ENCODE results near the gene INO80B. TPM values are rescaled to one million over a fixed set of nuclear protein-coding genes. Genes with fewer than 3 reads are reported as not detected.

INO80B gene
- total RNA-seq, 1 donor from 2014 or later: 26.0 TPM

DNA sequence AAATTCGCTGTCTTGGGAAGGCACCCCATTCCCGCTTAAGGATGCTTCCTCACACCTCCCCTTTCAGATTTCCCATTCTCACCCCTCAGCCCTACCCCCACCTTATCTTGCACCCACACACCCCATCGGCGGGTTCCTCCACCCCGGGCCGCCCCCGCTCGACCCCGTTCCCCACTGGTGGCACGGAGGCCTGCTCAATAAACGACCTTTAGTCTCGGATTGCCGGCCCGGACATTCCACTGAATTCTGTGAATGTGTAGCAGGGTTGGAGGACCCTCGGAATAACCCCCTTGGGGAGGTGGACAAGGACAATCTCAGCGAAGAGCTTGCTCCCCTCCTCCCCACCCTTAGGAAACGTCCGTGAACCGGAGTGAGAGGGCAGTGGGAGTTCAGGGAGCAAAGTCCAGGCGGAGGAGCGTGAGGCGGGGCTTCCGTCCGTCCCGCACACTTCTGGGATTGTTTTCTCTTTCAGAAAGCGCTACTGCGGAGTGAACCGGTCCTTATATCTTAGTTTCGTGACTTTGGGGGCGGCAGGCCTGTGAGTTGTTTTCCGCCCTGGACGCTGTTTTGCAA, 47.3 kb downstream of the INO80B start:
- DNase-seq: no peak

DNA sequence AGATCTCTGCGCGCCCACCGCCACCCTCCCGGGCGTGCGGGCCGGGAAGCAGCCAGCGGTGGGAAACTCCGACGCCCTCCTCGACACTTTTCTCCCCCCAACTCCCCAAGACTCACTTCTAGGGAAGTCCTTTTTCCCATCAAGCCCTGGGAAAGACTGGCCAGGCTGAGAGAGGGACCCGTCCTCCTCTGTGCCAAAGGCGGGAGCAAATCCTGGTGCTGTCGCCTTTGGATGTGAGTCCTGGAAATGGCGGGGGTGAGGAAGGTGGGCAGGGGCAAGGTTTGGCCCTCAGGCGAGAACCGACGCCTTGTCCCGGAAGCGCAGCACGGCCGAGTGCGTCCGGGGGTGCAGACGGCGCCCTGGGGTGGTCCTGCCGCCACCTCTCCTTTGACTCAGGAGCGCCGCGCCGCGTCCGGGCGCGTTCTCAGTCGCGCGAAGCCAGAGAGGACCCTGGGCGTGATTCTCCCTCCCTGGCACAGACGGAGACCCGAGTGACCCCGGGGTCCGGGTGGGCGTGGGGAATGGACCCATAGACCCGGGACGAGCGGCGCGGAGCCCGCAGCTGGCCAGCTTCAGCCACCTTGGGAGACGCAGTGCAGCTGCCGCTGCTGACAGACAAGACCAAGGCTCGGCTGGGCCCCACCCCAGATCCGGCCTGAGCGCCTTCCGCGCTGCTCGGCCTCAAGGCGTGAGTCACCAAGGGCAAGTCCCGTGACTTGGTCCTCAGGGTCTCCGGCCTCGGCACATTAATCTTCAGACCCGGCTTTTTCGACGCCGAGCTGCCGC, 48.0 kb downstream of the INO80B start:
- peak; percentile 85 for DNase-seq

GRCh38 chr2:74503506-74504475, 48.9 kb downstream of the INO80B start:
- no peak for DNase-seq

DNA sequence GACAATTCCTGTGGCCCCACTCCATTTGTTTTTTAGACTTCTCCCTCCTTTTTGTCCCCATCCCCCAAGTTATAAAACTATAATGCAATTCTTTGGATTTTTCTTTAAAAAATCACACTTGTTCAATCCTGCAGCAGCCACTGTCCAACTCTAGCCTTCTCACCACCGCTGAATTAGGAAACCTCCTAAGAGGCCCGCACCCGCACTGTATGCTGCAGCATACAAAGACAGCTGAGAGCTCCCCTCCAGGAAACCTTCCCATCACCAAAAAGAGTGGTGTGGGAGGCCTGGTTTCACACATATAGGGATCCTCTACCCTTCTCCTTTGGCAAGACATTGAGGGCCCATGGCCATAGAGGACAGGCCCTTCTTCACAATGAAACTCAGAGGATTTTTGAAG, 49.7 kb downstream of the INO80B start:
- DNase-seq: no peak

- no peak for DNase-seq
Observed at GRCh38 chr2:74505448-74506246, 50.8 kb downstream of the INO80B start.

DNA sequence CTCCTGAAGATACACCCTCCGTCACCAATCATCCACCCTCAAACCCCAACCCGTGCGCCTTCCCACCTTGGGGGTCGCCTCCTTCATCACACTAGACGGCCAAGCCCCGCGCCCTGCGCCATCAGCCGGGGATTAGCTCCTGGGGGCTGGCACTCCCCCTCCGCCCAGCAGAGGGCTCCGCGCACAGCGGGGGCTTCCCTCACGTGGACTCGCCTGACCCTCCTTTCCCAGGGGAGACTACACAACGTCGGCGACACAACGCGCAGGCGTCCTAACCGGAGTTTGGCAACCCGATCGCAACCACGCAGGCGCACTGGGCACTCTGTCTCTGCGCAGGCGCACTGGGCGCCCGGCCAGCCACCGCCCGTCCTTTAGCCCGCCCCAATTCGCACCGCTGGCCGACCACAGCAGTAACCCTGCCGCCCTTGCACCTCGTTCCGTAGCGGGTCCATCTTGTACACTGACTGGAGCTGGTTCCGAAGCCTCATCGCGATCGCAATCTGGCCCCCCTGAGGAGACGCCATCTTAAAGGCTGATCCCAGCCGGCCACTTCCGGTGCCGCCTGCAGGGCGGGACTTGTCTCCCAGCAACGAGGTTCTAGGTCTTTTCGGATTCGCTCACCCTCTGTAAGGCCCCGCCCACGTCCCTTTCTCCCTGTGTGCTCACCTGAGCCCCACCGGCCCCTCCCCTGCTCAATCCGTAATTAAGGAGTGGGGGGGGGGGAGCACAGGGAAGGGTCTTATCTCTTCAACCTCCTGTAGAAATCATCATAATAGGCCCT, 52.4 kb downstream of the INO80B start, which contains the start of gene PCGF1:
Gene PCGF1, minus strand, starts transcription at position 551 of the 781 bp plus-strand sequence. Its CDS starts 27 bp downstream, at position 524.
- peak; percentile 99 for DNase-seq

Other genes with a start within 250 kb of the INO80B start
- 2.6 TPM for gene SLC4A5, start 111.7 kb upstream of the INO80B start, total RNA-seq
- 103 TPM for gene DCTN1, start 74.8 kb upstream of the INO80B start, total RNA-seq
- 1.0 TPM for gene C2orf81, start 33.5 kb upstream of the INO80B start, total RNA-seq
- 11.2 TPM for gene WDR54, start 33.4 kb upstream of the INO80B start, total RNA-seq
- 42.1 TPM for gene RTKN, start 13.2 kb upstream of the INO80B start, total RNA-seq
- 41.5 TPM for gene WBP1, start 3.4 kb downstream of the INO80B start, total RNA-seq
- gene MOGS, start 10.3 kb downstream of the INO80B start, total RNA-seq: 40.4 TPM
- gene MRPL53, start 17.6 kb downstream of the INO80B start, total RNA-seq: 19.9 TPM
- 18.0 TPM for gene CCDC142, start 27.9 kb downstream of the INO80B start, total RNA-seq
- gene TTC31, start 28.0 kb downstream of the INO80B start, total RNA-seq: 13.3 TPM
- not detected for gene LBX2, start 44.5 kb downstream of the INO80B start, total RNA-seq
- 8.7 TPM for gene PCGF1, start 52.6 kb downstream of the INO80B start, total RNA-seq
- not detected for gene TLX2, start 59.4 kb downstream of the INO80B start, total RNA-seq
- gene DQX1, start 71.1 kb downstream of the INO80B start, total RNA-seq: 2.5 TPM
- 60.9 TPM for gene AUP1, start 74.6 kb downstream of the INO80B start, total RNA-seq
- gene HTRA2, start 74.8 kb downstream of the INO80B start, total RNA-seq: 30.2 TPM
- gene LOXL3, start 98.9 kb downstream of the INO80B start, total RNA-seq: 11.2 TPM
- 8.4 TPM for gene DOK1, start 99.6 kb downstream of the INO80B start, total RNA-seq
- 4.6 TPM for gene M1AP, start 193.2 kb downstream of the INO80B start, total RNA-seq
- 3.3 TPM for gene SEMA4F, start 199.2 kb downstream of the INO80B start, total RNA-seq